Measurements from ENCODE around the gene RND2.

- TF ChIP-seq EZH2 (IDR thresholded peaks at IDR 0.05; ENCODE audit: borderline replicate concordance, insufficient read depth, low read depth, low read length, poor library complexity, severe bottlenecking) (no peak), CTCF (IDR thresholded peaks at IDR 0.05) (no peak)
These were observed 9.2 kb downstream of the RND2 start for GRCh38 chr17:43033948-43034881.

Data from B cell (primary cell).